Kidney tubule cell (primary cell): Measurements from ENCODE around the gene PJVK.
"Not testable (repeated sequence)": the region's sequence is repeated elsewhere in the genome, so short reads cannot be mapped to it uniquely, and the experiment has no call there.

Experiments
- DNase-seq: peaks from one replicate; pipeline ENCODE4 v3.0.0-alpha.2; 2018; ENCODE audit warnings: low spot score

Gene PJVK, protein sequence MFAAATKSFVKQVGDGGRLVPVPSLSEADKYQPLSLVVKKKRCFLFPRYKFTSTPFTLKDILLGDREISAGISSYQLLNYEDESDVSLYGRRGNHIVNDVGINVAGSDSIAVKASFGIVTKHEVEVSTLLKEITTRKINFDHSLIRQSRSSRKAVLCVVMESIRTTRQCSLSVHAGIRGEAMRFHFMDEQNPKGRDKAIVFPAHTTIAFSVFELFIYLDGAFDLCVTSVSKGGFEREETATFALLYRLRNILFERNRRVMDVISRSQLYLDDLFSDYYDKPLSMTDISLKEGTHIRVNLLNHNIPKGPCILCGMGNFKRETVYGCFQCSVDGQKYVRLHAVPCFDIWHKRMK

DNA sequence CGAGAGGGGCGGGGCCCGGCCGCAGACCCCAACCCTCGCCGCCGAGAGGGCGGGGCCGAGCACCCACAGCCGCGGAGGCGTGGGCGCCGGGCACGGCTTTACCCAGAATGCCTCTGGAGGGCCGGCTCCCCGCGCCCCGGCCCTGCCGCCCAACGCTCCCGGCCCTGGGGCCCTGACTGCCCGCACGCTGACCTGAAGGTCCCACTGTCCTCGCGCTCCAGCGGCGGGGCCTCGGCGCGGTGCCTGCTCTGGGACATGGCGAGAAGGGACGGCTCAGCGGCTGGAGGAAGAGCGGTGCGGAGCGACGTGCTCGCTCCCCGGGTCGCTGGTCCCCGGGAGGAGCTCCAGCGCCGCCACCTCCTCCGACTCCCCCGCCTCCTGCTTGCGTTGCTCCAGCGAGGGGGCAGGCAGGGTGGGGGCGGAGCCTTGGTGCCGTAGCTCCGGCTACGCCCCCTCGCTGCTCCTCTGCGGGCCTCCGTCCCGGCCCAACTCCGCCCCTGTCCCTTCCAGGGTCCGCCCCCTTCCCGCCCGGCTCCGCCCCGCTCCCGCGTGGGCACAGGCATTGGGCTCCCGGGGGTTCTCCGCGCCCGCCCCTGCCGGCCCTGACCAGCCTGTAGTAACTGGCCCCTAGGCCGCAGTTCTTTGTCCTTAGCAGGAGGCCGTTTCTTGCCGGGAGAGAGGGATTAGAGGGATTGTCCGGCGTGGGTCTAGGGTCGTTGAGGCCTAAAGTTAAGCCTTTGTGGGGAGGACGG, at the start of gene PJVK, which contains the start of gene PRKRA:
PJVK (plus strand) TSS at position 605 of the 752 bp plus-strand sequence. CDS start 2,032 bp downstream, outside the sequence.
PRKRA (minus strand) TSS at position 402 of the 752 bp plus-strand sequence; CDS start at position 257, 145 bp downstream.
- DNase-seq: peak; percentile 98

DNA sequence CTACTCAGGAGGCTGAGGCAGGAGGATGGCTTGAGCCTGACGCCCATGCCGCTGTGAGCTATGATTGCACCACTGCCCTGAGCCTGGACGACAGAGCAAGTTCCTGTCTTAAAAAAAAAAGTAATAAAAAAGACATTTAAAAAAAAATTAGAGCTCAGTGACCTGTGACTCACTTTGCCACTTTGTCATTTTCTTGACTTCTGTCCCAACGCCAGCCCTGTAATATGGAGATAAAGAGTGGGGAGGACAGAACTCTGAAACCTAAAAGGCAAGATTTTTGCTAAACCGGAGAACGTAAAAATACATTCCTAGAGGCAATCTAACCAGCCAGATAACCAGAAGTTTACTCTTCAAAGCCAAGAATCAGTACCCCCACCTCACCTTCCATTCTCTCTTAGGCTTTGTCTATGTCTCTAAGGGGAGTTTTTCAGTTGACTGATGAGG, 49.2 kb upstream of the PJVK start:
- DNase-seq: no peak

DNA sequence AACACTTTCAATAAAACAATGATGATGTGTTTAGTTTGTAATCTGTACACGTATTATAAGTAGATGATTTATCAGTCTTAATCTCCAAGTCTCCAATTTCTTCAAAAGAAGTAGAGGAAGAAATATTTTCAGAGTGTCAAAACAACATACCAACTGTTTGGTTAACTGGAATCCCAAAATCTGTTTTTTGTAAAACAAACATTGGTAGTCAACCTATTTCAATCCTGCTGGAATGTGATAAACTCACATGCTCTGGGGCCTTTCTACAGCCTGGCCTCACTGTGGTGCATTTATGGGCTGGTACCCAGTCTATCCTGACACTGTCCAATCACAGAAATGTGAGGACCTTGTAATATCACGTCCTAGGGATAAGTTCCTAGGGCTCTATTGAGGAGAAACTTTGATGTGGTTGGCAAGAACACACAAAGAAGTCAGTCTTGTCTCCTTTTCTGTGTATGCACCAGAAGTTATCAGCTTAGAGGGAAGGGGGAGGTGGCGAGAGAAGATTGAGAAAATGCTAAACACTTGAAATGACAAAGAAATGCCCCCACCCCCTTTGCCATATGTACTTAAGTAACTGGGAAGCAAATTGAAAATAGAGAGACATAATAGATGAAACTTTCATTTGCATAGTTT, 47.4 kb upstream of the PJVK start:
- no peak for DNase-seq

DNA sequence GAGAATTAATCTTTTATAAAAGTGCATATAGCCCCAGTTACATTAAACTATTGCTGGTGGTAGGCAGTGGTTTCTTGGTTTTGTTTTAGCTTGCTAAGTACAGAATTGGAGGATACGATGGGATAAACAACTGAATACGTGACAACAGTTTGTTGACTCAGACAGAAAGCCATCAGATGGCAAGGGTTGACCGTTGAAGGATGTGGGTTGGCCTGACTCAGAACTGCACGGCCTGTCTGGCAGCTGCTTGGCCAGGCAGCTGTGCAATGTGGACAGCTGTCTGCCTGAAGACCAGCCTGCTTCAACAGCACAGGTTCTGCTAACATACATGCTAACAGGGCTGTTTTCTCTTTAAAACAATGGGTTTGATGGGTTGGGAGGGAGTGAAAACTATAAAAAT, 46.8 kb upstream of the PJVK start:
- DNase-seq: peak; percentile 66

DNA sequence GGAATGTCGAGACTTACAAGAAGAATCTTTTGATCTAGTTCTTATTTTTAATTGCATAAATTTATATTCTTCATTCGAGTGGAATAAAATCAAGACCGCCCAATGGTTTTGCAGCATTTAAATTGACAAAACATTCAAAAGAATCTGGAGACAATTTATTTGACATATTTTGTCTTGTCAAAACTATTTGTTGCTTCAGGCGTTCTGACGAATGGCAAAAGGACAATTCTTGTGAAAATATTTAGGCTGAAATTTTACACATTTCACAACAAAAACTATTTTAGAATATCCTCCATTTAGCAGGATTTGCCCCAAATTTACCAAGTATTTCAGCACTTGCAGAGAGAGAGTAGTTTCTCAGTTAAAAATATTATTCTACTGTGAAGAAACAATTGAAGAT, 41.9 kb upstream of the PJVK start:
- DNase-seq: no peak

DNA sequence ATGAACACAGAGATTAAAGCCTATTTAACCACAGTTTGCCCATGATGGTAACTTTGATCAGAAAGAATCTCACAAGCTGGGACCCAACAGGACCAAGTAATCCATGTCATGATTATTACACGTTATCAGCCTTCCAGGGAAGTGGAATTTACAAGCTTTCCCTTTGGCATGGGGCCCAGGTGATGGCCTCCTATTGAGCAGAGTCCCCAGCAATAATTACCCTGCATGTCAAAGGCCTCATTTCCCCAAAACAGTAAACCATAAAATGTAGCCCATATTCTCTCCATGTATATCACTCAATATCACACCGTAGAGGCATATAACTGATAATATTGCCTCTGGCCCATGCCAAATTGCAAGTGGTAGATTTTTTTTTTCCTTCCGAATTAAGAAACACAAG, 39.1 kb upstream of the PJVK start:
- no peak for DNase-seq

DNA sequence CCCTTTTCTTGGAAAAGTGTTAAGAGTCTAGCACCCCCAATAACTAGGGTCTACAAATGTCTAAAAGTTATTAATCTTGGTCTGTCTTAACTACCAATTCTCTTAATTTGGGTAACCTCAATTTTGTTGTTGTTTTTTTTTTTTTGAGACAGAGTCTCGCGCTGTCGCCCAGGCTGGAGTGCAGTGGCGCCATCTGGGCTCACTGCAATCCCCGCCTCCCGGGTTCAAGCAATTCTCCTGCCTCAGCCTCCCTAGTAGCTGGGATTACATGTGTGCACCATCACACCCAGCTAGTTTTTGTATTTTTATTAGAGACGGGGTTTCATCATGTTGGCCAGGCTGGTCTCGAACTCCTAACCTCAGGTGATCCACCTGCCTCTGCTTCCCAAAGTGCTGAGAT, 38.7 kb upstream of the PJVK start:
- DNase-seq: not testable (repeated sequence)

DNA sequence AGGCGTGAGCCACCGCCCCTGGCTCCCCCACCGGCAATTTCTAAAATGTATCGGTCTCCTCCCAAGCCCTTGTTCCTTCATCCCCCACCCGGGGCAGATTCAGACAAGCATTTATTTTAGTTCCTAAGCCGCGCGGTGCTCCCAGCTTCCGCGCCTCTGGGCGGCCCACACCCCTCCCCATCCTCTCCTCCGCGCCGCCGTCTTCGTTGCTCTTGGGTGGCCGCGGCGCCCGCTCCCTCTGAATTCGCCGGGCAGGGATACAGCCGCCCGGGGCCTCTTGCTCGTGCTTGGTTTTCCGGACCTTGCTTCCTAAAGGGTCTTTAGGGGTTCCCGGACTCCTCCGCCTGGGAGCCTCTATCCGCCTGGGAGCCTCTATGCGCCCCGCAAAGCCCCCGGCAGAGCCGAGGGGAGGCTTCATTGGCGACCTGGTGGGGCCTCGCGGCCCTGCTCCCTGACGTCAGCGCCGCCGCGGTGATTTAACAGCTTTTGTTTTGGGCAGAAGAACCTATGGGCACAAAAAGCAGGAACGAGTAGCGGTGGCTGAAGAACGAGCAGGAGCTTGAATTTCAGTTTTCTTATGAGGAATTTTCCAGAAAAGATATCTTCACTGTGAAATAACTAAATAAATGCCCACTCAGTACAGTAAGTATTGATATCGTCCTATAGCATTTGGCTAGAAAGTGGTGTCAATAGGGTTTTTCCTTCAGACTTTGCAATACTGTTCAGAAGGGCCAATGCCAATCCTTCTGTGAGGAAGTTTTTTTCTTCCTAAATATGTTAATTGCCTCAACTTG, 37.5 kb upstream of the PJVK start:
- DNase-seq: peak; percentile 85

DNA sequence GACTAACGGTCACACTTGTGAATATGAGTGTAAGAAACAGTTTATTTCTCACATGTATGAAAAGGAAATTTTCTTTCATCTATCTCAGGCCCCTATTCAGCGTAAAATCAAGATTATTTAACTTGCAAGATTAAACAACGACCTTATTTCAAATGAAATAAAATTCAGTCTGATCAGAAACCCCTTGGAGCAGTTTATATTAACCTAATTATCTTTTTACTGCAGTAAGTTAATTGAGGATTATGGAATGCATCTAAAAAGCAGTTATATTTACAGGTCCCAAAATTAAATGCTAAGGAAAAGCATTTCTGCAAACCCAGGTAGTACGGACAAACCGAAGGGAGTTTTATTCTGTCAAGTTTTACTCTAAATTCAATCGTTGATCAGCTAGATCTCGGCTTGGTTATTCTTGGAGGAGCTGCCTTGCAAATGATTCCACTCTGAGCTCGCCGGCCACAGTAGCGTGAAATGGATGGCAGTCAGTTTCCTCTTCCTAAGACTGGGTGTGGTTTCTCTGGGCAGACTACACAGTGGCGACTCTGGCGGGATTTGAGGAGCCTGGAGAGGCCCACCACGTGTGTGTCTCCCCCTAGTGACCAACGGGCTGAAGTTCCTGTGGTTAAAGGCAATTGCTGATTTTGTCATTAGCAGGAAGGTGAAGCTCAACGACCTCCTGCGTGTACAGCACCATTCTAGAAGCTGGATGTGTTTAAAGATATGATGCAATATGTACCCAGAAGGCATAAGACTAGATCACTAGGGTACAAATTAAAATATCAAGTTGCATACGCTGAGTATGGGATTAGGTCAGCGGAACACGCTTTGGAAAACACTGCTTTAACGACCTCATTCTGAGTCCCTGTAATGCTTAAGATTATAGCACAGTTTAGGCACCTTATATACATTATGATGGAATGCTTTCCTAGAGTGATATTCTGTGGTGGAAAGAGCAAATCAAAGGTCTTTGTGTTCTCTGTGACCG, 36.6 kb upstream of the PJVK start:
- peak; percentile 94 for DNase-seq

DNA sequence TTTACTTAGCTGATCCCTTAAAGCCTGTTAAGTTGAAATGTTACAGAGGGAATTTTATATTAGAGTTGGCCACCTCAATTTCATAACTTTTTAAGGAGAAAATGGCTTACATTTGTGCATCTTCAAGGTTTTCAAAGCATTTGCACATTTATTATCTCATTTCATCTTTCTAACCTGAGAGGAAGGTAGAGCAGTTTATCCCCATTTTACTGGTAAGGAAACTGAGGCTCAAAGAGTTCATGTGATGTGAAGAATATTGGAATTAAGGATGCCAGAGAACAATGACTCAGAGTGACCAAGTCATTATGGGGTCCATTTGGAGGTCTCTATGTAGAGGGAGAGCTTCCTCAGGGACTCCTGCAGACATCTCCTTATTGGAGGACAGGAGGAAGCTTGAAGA, 35.2 kb upstream of the PJVK start:
- DNase-seq: no peak

DNA sequence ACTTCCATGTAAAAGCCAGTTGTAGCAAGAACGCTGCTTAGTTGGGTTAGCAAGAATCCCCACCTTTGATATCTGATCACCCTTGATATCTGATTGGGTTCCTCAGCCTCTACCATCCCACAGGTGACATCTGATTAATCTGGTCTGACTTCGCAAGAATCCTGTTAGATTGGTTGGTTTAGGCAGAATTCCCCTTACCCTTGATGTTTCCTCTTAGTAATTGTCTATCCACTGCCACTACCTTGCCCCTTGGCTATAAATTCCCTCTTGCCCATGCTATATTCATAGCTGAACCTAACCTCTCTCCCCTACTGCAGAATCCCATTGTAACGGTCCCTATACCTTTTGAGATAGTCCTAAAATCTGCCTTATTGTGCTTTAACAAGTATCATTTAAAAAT, 33.3 kb upstream of the PJVK start:
- DNase-seq: no peak

DNA sequence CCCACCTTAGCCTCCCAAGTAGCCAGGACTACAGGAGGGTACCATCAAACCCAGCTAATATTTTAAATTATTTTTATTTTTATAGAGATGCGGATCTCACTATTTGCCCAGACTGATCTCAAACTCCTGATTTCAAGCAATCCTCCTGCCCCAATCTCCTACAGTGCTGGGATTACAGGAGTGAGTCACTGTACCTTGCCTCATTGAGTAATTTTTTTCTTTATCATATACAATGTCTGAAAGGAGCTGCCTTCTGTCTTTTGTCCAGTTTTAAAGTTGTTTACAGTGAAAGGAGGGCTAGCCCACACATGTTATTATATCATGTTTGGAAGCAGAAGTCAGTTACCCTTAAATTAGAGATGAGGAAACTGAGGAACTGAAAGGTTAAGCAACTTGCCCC, 32.8 kb upstream of the PJVK start:
- DNase-seq: no peak

DNA sequence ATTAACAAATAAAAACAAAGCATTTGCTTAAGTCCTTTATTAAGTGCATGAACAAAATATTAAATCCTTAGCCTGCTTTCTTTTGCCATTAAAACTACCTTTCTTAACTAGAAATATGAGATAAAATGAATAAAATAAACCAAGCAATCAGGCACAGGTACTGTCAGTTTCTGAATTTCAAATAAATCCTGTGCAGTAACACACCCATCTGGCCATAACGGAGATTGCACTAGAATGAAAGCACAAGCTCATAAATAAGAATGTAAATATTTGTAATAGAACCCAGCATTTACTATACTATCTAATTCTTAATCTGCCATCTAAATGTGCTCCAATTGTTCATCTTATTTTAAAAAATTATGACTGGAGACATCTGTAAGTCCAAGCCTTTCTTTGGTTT, 32.1 kb upstream of the PJVK start:
- DNase-seq: no peak

DNA sequence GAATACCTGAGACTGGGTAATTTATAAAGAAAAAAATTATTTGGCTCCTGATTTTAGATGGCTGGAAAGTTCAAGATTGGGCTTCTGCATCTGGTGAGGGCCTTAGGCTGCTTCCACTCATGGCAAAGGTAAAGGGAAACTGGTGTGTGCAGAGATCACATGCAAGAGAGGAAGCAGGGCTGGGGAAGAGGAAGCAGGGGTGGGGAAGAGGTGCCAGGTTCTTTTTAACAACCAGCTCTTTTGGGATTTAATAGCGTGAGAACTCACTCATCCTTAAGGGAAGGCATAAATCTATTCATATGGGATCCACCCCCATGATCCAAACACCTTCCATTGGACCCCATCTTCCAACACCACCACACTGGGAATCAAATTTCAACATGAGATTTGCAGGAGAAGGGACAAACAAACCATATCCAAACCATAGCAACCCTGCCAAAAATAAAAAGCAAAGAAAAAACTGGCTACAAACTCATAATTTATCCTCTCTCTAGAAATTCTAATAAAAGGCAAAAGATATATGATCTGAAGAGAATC, 30.6 kb upstream of the PJVK start:
- no peak for DNase-seq

DNA sequence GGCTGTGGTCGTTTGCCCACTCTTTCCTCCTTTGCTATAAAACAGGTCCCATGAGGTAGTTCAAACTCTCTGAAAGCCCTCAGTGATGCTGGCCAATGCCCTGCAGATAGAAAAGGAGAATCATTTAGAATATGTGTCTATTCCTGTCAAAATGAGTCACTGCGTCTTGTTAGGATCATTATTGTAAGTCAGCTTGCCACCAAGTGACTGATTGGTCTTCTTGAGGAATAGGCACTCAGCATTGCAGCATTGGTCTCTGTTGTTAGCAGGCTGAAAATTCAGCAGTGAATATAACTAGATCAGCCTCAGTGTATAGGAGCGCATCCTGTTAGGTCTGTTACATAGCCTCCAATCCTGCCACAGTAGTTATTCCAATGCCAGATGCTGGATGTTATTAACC, 29.1 kb upstream of the PJVK start:
- DNase-seq: no peak

DNA sequence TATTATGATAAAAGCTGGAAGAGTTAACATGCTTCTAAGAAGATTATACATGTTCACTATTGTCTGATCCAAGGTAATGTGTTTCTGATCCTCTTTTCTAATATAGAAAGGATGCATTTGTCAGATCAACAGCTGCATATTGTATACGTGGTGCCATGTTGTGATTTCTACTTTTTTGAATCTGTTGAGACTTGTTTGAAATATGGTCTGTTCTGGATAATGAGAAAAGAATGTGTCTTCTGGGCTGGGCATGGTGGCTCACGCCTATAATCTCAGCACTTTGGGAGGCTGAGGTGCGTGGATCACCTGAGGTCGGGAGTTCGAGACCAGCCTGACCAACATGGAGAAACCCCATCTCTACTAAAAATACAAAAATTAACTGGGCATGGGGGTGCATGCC, 27.4 kb upstream of the PJVK start:
- DNase-seq: not testable (repeated sequence)

DNA sequence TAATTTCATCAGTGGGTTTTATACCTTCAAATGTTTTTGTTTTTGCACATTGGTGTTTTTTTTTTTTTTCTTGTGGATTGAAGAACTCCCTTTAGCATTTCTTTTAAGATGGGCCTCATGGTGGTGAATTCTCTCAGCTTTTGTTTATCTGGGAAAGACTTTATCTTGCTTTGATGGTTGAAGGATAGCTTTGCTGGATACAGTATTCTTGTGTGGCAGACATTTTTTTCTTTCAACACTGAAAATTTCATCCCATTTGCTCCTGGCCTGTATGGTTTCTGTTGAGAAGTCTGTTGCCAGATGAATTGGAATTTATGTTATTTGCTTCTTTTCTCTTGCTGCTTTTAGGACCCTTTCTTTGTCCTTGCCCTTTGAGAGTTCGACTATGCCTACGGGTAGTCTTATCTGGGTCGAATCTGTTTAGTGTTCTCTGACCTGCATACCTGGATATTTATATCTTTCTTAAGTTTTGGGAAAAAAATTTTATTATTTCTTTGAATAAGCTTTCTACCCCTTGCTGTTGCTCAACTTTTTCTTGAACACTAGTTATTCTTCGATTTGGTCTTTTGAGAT, 25.8 kb upstream of the PJVK start:
- DNase-seq: no peak

DNA sequence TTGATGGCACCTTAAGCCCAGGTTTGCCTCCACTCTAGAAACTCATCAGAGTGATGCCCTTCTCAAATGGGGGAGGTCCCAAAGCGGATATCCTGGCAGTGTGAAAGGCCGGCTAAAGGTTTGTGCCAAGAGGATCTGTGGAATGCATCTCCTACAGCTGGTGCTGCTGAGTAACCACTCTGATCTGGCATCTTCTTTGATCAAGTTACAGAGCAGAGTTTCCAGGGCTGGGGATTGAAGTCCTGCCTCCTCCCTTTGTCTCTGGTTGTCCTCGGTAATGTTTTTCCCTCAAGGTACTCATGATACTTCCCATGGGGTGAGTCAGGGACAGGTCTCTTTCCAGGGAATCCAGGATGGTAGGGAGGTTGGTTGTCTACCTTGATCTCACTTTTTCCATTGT, 24.8 kb upstream of the PJVK start:
- peak; percentile 27 for DNase-seq

DNA sequence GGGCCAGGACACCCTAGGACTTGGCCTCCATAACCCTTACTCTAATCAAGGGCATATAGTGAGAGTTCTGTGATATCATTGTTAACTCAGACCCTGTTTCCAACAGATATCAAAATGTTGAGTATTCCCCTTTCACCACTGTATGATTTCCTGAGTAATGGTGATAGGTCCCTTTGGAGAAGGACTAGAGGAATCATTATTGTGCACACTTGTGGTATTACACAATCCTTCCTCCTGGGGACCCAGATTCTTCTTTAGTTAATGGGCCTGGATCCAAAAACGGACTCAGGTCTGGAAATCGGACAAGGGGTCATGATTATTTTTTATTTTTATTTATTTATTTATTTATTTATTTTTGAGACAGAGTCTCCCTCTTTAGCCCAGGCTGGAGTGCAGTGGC, 23.7 kb upstream of the PJVK start:
- no peak for DNase-seq

DNA sequence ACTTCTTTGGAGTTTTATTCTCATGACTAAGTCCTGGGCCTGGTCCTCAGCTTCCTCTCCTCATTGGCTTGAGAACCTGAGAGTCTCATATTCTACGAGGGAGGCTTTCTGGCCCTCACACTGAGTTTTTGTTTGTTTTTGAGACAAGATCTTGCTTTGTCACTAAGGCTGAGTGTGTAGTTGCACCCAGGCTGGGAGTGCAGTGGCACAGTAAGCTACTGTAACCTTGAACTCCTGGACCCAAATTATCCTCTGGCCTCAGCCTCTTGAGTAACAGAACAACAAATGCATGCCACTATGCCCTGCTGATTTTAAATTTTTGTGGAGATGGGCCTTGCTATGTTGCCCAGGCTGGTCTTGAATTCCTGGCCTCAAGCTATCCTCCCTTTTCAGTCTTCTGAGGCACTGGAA, 22.8 kb upstream of the PJVK start:
- no peak for DNase-seq
